ENCODE measurements around the gene COQ8B.

Gene COQ8B

GRCh38 chr19:40704491-40705361 is 12.0 kb downstream of the COQ8B start:
- H3K27ac ChIP-seq: no peak overlapping the region
- no peak for TF ChIP-seq ZFX (IDR thresholded peaks at IDR 0.05)
- TF ChIP-seq CTCF (conservative IDR thresholded peaks at IDR 0.05): no peak

- TF ChIP-seq CTCF (conservative IDR thresholded peaks at IDR 0.05) (no peak), ZFX (IDR thresholded peaks at IDR 0.05) (no peak)
- no peak overlapping the region for H3K27ac ChIP-seq
Observed at GRCh38 chr19:40703029-40703755, 13.5 kb downstream of the COQ8B start.

GRCh38 chr19:40702337-40703012 is 14.2 kb downstream of the COQ8B start:
- H3K27ac ChIP-seq: no peak overlapping the region

GRCh38 chr19:40701758-40702157 is 14.9 kb downstream of the COQ8B start:
- TF ChIP-seq ZFX (IDR thresholded peaks at IDR 0.05) (no peak), CTCF (conservative IDR thresholded peaks at IDR 0.05) (no peak)
- no peak overlapping the region for H3K27ac ChIP-seq

More at GRCh38 chr19:40702337-40703012, 14.2 kb downstream of the COQ8B start:
- TF ChIP-seq CTCF (conservative IDR thresholded peaks at IDR 0.05) (no peak), ZFX (IDR thresholded peaks at IDR 0.05) (no peak)

- TF ChIP-seq CTCF (conservative IDR thresholded peaks at IDR 0.05): no peak
- TF ChIP-seq ZFX (IDR thresholded peaks at IDR 0.05): no peak
- no peak overlapping the region for H3K27ac ChIP-seq
Observed at GRCh38 chr19:40700083-40700482, 16.6 kb downstream of the COQ8B start.

- H3K27ac ChIP-seq: no peak overlapping the region
- TF ChIP-seq CTCF (conservative IDR thresholded peaks at IDR 0.05) (no peak), ZFX (IDR thresholded peaks at IDR 0.05) (no peak)
Observed at GRCh38 chr19:40697007-40697406, 19.7 kb downstream of the COQ8B start.

All from C4-2B (cell line).